B cell (primary cell): ENCODE measurements around the gene BOD1L2. TPM values are rescaled to one million over a fixed set of nuclear protein-coding genes. Genes with fewer than 3 reads are reported as not detected.

Experiments
- ATAC-seq: fragments of 200-7000 bp; cut with Tn5 transposase; one replicate; pipeline ENCODE4 v1.10.0; 2021; ENCODE audit warnings: low read depth, mild to moderate bottlenecking, moderate number of reproducible peaks, moderate library complexity
- CTCF ChIA-PET: fragments of 350-600 bp; sonication (Branson Sonifier 250); formaldehyde crosslinking; loops from one replicate; lab custom pipeline; 2021; ENCODE audit warnings: antibody characterized with exemption, inconsistent platforms; lab: Charles Lee
- POLR2A ChIA-PET: fragments of 350-600 bp; sonication (Branson Sonifier 250); formaldehyde crosslinking; loops from one replicate; lab custom pipeline; 2021; ENCODE audit warnings: antibody characterized with exemption; lab: Charles Lee
- DNase-seq: peaks from one replicate; pipeline ENCODE4 v3.0.0; 2013
- H2AFZ ChIP-seq: 2 replicates; pipeline ENCODE4 v1.6.1; 2012; ENCODE audit warnings: mild to moderate bottlenecking, low read depth, low read length; ENCODE audit not compliant: insufficient read depth, poor library complexity, severe bottlenecking
- H3K27ac ChIP-seq, 2 donors: 1 replicate in 1 of 2; 2 replicates in 1 of 2; pipeline ENCODE4 v1.5.1; 2012 to 2013; ENCODE audit warnings: low read length in 2 of 2, mild to moderate bottlenecking in 2 of 2, moderate library complexity in 1 of 2
- H3K27me3 ChIP-seq, 4 experiments: fragments of 200-600 bp in 1 of 4; sonication (generic) in 1 of 4; replicated peaks in 1 of 4; 1 replicate in 2 of 4; 2 replicates in 2 of 4; pipeline versions ENCODE4 v1.6.1 to v1.7.0; 2013 to 2016; ENCODE audit warnings: low read length in 3 of 4, mild to moderate bottlenecking in 2 of 4, mixed read lengths in 1 of 4, moderate library complexity in 1 of 4; ENCODE audit not compliant: insufficient read depth in 4 of 4, control insufficient read depth in 3 of 4; ENCODE audit errors: control extremely low read depth in 1 of 4
- H3K36me3 ChIP-seq, 2 experiments: replicated peaks in 1 of 2; 1 replicate in 1 of 2; 2 replicates in 1 of 2; pipeline versions ENCODE4 v1.6.1 to v1.7.1; 2013; ENCODE audit warnings: low read length in 1 of 2; ENCODE audit not compliant: insufficient read depth in 2 of 2, control insufficient read depth in 1 of 2; ENCODE audit errors: control extremely low read depth in 1 of 2, extremely low read depth in 1 of 2
- H3K4me1 ChIP-seq, 2 donors: fragments of 200-600 bp in 1 of 2; sonication (generic) in 1 of 2; 1 replicate in 1 of 2; 2 replicates in 1 of 2; pipeline versions ENCODE4 v1.5.1 to v1.6.1; 2013 to 2017; ENCODE audit warnings: low read length in 2 of 2; ENCODE audit not compliant: control insufficient read depth in 2 of 2, insufficient read depth in 2 of 2
- H3K4me2 ChIP-seq: replicated peaks from 2 replicates; pipeline ENCODE3; 2012; ENCODE audit warnings: mild to moderate bottlenecking, low read depth, low read length; ENCODE audit not compliant: poor library complexity, severe bottlenecking
- H3K4me3 ChIP-seq, 5 experiments: fragments of 200-600 bp in 1 of 5; sonication (generic) in 1 of 5; 1 replicate in 3 of 5; 2 replicates in 2 of 5; pipeline versions ENCODE4 v1.5.1 to v1.7.0; 2011 to 2016; ENCODE audit warnings: low read length in 4 of 5, mild to moderate bottlenecking in 4 of 5, low read depth in 2 of 5, control low read depth in 1 of 5, moderate library complexity in 1 of 5; ENCODE audit not compliant: insufficient read depth in 1 of 5; ENCODE audit errors: control extremely low read depth in 1 of 5, extremely low read depth in 1 of 5
- H3K79me2 ChIP-seq: fragments of 200-600 bp; sonication (generic); one replicate; pipeline ENCODE4 v1.6.0; 2016; ENCODE audit warnings: low read length; ENCODE audit not compliant: control insufficient read depth, insufficient read depth
- H3K9ac ChIP-seq: fragments of 200-600 bp; sonication (generic); 2 replicates; pipeline ENCODE4 v1.6.1; 2017; ENCODE audit warnings: mild to moderate bottlenecking, low read length, moderate library complexity
- H3K9me3 ChIP-seq, 3 donors: one replicate each; pipeline versions ENCODE4 v1.6.1 to v1.7.1; 2013; ENCODE audit warnings: low read length in 2 of 3; ENCODE audit not compliant: control insufficient read depth in 2 of 3, insufficient read depth in 1 of 3; ENCODE audit errors: control extremely low read depth in 1 of 3
- H4K20me1 ChIP-seq: 2 replicates; pipeline ENCODE4 v1.6.0; 2012; ENCODE audit warnings: mild to moderate bottlenecking, low read length; ENCODE audit not compliant: insufficient read depth, control insufficient read depth, poor library complexity, severe bottlenecking
- H3K27ac Mint-ChIP-seq: one replicate; pipeline ENCODE4 v1.8.0; 2021; ENCODE audit warnings: mixed read lengths
- H3K27me3 Mint-ChIP-seq: one replicate; pipeline ENCODE4 v1.8.0; 2021; ENCODE audit warnings: mixed read lengths
- H3K4me1 Mint-ChIP-seq: one replicate; pipeline ENCODE4 v1.8.0; 2021; ENCODE audit warnings: mixed read lengths
- H3K4me3 Mint-ChIP-seq: one replicate; pipeline ENCODE4 v1.8.0; 2021; ENCODE audit warnings: mixed read lengths
- H3K9me3 Mint-ChIP-seq: one replicate; pipeline ENCODE4 v1.8.0; 2022; ENCODE audit warnings: mixed read lengths; ENCODE audit not compliant: insufficient read depth
- EZH2 ChIP-seq: IDR thresholded peaks from 2 replicates; pipeline ENCODE4 v1.6.1; 2012; ENCODE audit warnings: borderline replicate concordance, low read depth, mild to moderate bottlenecking, moderate library complexity, low read length; ENCODE audit not compliant: insufficient read depth, poor library complexity, severe bottlenecking
- WGBS: methylation state at CpG from one replicate; pipeline ENCODE4 v1.1.5; 2013; ENCODE audit warnings: missing lambda C conversion rate; ENCODE audit not compliant: insufficient coverage; 5-methylcytosine and 5-hydroxymethylcytosine counted together
- intact Hi-C: fragments of 100-400 bp; cut with micrococcal nuclease; formaldehyde crosslinking; loops from one replicate; pipeline ENCODE4 v1.10.0; 2022
- polyA plus RNA-seq: library from polyadenylated mRNA; depleted of rRNA; stranded (reverse); fragments of >200 nt; gene quantifications from 2 replicates; pipeline ENCODE4 v1.2.3, GENCODE V29; 2012
- total RNA-seq, 2 donors: library from RNA; stranded (reverse); fragments of 120-200 nt in 1 of 2; gene quantifications; 1 replicate in 1 of 2; 2 replicates in 1 of 2; pipeline versions ENCODE4 v1.2.3 to v1.2.4, GENCODE V29; 2013 to 2022
- TF ChIP-seq, protein P1 (sequence below): fragments of 200-600 bp; IDR thresholded peaks from one replicate; pipeline ENCODE4 v1.8.0; 2022; ENCODE audit warnings: antibody characterized with exemption, mild to moderate bottlenecking

The BOD1L2 gene
- total and polyA plus RNA-seq, 2 donors (not counting 1 experiment from before 2014, with no cell fraction given): not detected

DNA sequence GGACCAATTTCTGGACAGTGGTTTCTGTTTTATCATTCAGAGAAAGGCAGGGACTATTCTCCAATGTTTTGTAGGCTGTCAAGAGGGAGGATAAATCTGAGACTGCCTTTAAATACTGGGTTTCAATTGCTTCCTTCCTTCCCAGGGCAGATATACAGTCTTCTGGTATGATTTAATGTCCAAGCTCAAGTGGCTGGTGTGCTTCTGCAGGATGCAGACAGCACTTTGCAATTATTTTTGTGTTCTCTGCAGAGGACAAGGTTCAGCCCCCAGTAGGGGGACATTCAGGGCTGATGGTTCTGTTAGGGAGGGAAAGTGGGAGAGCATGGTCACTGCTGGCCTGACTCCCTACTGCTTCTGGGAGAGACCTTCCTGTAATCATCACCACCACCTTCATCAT, 4.6 kb upstream of the BOD1L2 start:
- Mint-ChIP-seq H3K4me1 (no peaks in the 10 kb centered on the region), H3K9me3 (no peaks in the 10 kb centered on the region), H3K27me3 (peaks cover 69% of the 10 kb centered on the region), H3K27ac (no peak overlapping the region), H3K4me3 (no peak overlapping the region)
- Histone ChIP-seq H4K20me1 (no peaks in the 10 kb centered on the region), H3K4me2 (no peak overlapping the region), H2AFZ (no peak overlapping the region), H3K27ac (no peak overlapping the region), H3K9me3 (peaks cover 0 to 13% (median 0%) of the 10 kb centered on the region in 3 donors), H3K4me1 (no peaks in the 10 kb centered on the region), H3K79me2 (no peaks in the 10 kb centered on the region), H3K27me3 (peaks cover 0 to 9% (median 0%) of the 10 kb centered on the region in 4 experiments), H3K9ac (no peak overlapping the region), H3K36me3 (no peaks in the 10 kb centered on the region), H3K4me3 (no peak overlapping the region)
- intact Hi-C loops: no loop called here
- ATAC-seq: no peak
- POLR2A ChIA-PET: no interaction called here
- CTCF ChIA-PET: no interaction called here
- no peak for DNase-seq
- TF ChIP-seq, protein P1, sequence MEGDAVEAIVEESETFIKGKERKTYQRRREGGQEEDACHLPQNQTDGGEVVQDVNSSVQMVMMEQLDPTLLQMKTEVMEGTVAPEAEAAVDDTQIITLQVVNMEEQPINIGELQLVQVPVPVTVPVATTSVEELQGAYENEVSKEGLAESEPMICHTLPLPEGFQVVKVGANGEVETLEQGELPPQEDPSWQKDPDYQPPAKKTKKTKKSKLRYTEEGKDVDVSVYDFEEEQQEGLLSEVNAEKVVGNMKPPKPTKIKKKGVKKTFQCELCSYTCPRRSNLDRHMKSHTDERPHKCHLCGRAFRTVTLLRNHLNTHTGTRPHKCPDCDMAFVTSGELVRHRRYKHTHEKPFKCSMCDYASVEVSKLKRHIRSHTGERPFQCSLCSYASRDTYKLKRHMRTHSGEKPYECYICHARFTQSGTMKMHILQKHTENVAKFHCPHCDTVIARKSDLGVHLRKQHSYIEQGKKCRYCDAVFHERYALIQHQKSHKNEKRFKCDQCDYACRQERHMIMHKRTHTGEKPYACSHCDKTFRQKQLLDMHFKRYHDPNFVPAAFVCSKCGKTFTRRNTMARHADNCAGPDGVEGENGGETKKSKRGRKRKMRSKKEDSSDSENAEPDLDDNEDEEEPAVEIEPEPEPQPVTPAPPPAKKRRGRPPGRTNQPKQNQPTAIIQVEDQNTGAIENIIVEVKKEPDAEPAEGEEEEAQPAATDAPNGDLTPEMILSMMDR: no peak
- no peak for TF ChIP-seq EZH2

DNA sequence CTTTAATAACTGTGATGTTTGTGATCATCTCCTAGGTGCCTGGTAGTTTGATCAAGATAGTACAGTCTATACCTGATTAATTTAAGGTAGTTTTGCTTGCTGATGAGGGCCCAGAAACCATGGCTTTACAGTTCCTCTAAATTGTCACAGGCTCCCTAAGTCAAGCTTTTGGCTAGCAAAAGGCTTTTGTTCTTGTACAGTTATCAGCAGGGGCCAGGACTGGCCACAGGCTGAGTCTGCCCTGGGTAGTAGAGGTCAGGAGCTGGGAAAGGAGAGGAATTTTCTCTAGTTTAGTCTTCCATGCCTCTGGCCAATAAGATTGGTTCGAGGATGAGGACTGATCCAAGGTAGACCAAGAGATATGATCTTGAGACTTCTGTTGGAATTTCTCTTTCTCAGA, 3.6 kb upstream of the BOD1L2 start:
- no peaks in the 10 kb centered on the region for H3K4me1 ChIP-seq
- no peak overlapping the region for H3K27ac ChIP-seq
- TF ChIP-seq EZH2: no peak
- TF ChIP-seq, protein P1: no peak
- H3K27me3 ChIP-seq: peaks cover 0 to 13% (median 0%) of the 10 kb centered on the region in 4 experiments
- DNase-seq (no peak), ATAC-seq (no peak)
- peaks cover 0 to 20% (median 0%) of the 10 kb centered on the region in 3 donors for H3K9me3 ChIP-seq
- no peak overlapping the region for H3K4me2 ChIP-seq
- Mint-ChIP-seq H3K27ac (no peak overlapping the region), H3K4me3 (no peak overlapping the region), H3K9me3 (no peaks in the 10 kb centered on the region), H3K4me1 (no peaks in the 10 kb centered on the region), H3K27me3 (peaks cover 67% of the 10 kb centered on the region)
- CTCF ChIA-PET: no interaction called here
- no peak overlapping the region for H3K9ac ChIP-seq
- POLR2A ChIA-PET: no interaction called here
- no peaks in the 10 kb centered on the region for H4K20me1 ChIP-seq
- intact Hi-C loops: no loop called here
- H3K79me2 ChIP-seq: no peaks in the 10 kb centered on the region
- H3K4me3 ChIP-seq: no peak overlapping the region
- 90% methylated on average over 1 of the region's 1 CpG for WGBS
- H3K36me3 ChIP-seq: no peaks in the 10 kb centered on the region
- no peak overlapping the region for H2AFZ ChIP-seq
